NCI-H2171 (cell line): Measurements from ENCODE around the gene CCDC88C.

Experiments
- DNase-seq: peaks from one replicate; lab custom pipeline; 2025; lab: John Stamatoyannopoulos, UW

Gene CCDC88C

GRCh38 chr14:91330096-91330696, 87.4 kb downstream of the CCDC88C start:
- no peak for DNase-seq

- no peak for DNase-seq
Observed at GRCh38 chr14:91329486-91330014, 88.1 kb downstream of the CCDC88C start.

- DNase-seq = no peak
Observed at GRCh38 chr14:91328313-91329050, 89.1 kb downstream of the CCDC88C start.

- DNase-seq = no peak
Observed at GRCh38 chr14:91327661-91328312, 89.8 kb downstream of the CCDC88C start.

- DNase-seq = no peak
Observed at GRCh38 chr14:91327250-91327595, 90.4 kb downstream of the CCDC88C start.

GRCh38 chr14:91326514-91327249, 90.9 kb downstream of the CCDC88C start:
- no peak for DNase-seq

GRCh38 chr14:91324606-91325575, 92.7 kb downstream of the CCDC88C start:
- peak; percentile 53 for DNase-seq

- DNase-seq = peak; percentile 10
Observed at GRCh38 chr14:91323671-91324605, 93.7 kb downstream of the CCDC88C start.

GRCh38 chr14:91323031-91323430, 94.6 kb downstream of the CCDC88C start:
- DNase-seq = no peak

GRCh38 chr14:91322623-91323022, 95.0 kb downstream of the CCDC88C start:
- DNase-seq = no peak

- no peak for DNase-seq
Observed at GRCh38 chr14:91321131-91321530, 96.5 kb downstream of the CCDC88C start.

- no peak for DNase-seq
Observed at GRCh38 chr14:91320266-91320665, 97.4 kb downstream of the CCDC88C start.

- DNase-seq = peak; percentile 15
Observed at GRCh38 chr14:91318911-91319310, 98.7 kb downstream of the CCDC88C start.

- DNase-seq = no peak
Observed at GRCh38 chr14:91317381-91318308, 100.0 kb downstream of the CCDC88C start.

- DNase-seq = no peak
Observed at GRCh38 chr14:91316761-91317160, 100.9 kb downstream of the CCDC88C start.

GRCh38 chr14:91315844-91316267, 101.8 kb downstream of the CCDC88C start:
- no peak for DNase-seq

GRCh38 chr14:91313852-91314251, 103.8 kb downstream of the CCDC88C start:
- DNase-seq = no peak

- DNase-seq = no peak
Observed at GRCh38 chr14:91313154-91313850, 104.3 kb downstream of the CCDC88C start.
